ENCODE measurements around the gene LZIC.

LZIC gene

GRCh38 chr1:9914610-9914937 lies 28.6 kb downstream of the LZIC start:
- peaks cover 3% of the 10 kb centered on the region for H3K4me1 ChIP-seq (ENCODE audit: insufficient read depth, poor library complexity, severe bottlenecking)
- no peaks in the 10 kb centered on the region for H3K9me3 ChIP-seq (ENCODE audit: severe bottlenecking)
- H3K27me3 ChIP-seq (ENCODE audit: insufficient read depth, poor library complexity, severe bottlenecking), result no peaks in the 10 kb centered on the region
- no peak overlapping the region for H3K4me3 ChIP-seq (ENCODE audit: severe bottlenecking)
- no peak for DNase-seq (ENCODE audit: low spot score)
- TF ChIP-seq CTCF (IDR thresholded peaks at IDR 0.05; ENCODE audit: poor library complexity, severe bottlenecking), result peak; percentile 30
- ATAC-seq (ENCODE audit: low read depth), result no peak
- H3K36me3 ChIP-seq (ENCODE audit: low read depth), result no peaks in the 10 kb centered on the region
- H3K27ac ChIP-seq (ENCODE audit: poor library complexity, severe bottlenecking), result no peak overlapping the region

GRCh38 chr1:9912264-9912936 lies 30.8 kb downstream of the LZIC start:
- Histone ChIP-seq H3K4me1 (ENCODE audit: insufficient read depth, poor library complexity, severe bottlenecking) (peaks cover 6% of the 10 kb centered on the region), H3K4me3 (ENCODE audit: severe bottlenecking) (no peak overlapping the region), H3K27ac (ENCODE audit: poor library complexity, severe bottlenecking) (no peak overlapping the region), H3K27me3 (ENCODE audit: insufficient read depth, poor library complexity, severe bottlenecking) (no peaks in the 10 kb centered on the region), H3K9me3 (ENCODE audit: severe bottlenecking) (no peaks in the 10 kb centered on the region), H3K36me3 (ENCODE audit: low read depth) (no peaks in the 10 kb centered on the region)
- TF ChIP-seq CTCF (IDR thresholded peaks at IDR 0.05; ENCODE audit: poor library complexity, severe bottlenecking), result no peak
- no peak for DNase-seq (ENCODE audit: low spot score)
- no peak for ATAC-seq (ENCODE audit: low read depth)

GRCh38 chr1:9910423-9911178 lies 32.6 kb downstream of the LZIC start:
- Histone ChIP-seq H3K27ac (ENCODE audit: poor library complexity, severe bottlenecking) (peak overlapping the region; percentile 72), H3K9me3 (ENCODE audit: severe bottlenecking) (no peaks in the 10 kb centered on the region), H3K27me3 (ENCODE audit: insufficient read depth, poor library complexity, severe bottlenecking) (no peaks in the 10 kb centered on the region), H3K4me3 (ENCODE audit: severe bottlenecking) (peak overlapping the region; percentile 45), H3K4me1 (ENCODE audit: insufficient read depth, poor library complexity, severe bottlenecking) (peaks cover 6% of the 10 kb centered on the region), H3K36me3 (ENCODE audit: low read depth) (no peaks in the 10 kb centered on the region; the same call in 1 of the 2 replicates)
- DNase-seq (ENCODE audit: low spot score) (peak; percentile 99), ATAC-seq (ENCODE audit: low read depth) (peak; percentile 96)
- no peak for TF ChIP-seq CTCF (IDR thresholded peaks at IDR 0.05; ENCODE audit: poor library complexity, severe bottlenecking)

- peak; percentile 61 for ATAC-seq (ENCODE audit: low read depth)
- DNase-seq (ENCODE audit: low spot score), result no peak
- H3K36me3 ChIP-seq (ENCODE audit: low read depth), result no peaks in the 10 kb centered on the region; the same call in 1 of the 2 replicates
These were observed 33.1 kb downstream of the LZIC start, which contains the start of gene CTNNBIP1 for GRCh38 chr1:9910076-9910422. CTNNBIP1 (minus strand) TSS chr1:9910269; CDS start chr1:9872064, 38,205 bp downstream.

More at GRCh38 chr1:9910076-9910422, 33.1 kb downstream of the LZIC start, which contains the start of gene CTNNBIP1:
- Histone ChIP-seq H3K27ac (ENCODE audit: poor library complexity, severe bottlenecking) (peak within 1 kb of the TSS; percentile 72), H3K4me3 (ENCODE audit: severe bottlenecking) (peak within 1 kb of the TSS; percentile 86), H3K4me1 (ENCODE audit: insufficient read depth, poor library complexity, severe bottlenecking) (peaks cover 6% of the 10 kb centered on the region), H3K9me3 (ENCODE audit: severe bottlenecking) (no peaks in the 10 kb centered on the region), H3K27me3 (ENCODE audit: insufficient read depth, poor library complexity, severe bottlenecking) (no peaks in the 10 kb centered on the region)
- no peak for TF ChIP-seq CTCF (IDR thresholded peaks at IDR 0.05; ENCODE audit: poor library complexity, severe bottlenecking)

All from RWPE2 (cell line).